ENCODE results near the gene HIBCH.
"Not testable (repeated sequence)": the region's sequence is repeated elsewhere in the genome, so short reads cannot be mapped to it uniquely, and the experiment has no call there.

The HIBCH gene

GRCh38 chr2:190304404-190304803 lies 15.2 kb downstream of the HIBCH start:
- peak in 1 of 2 donors; percentile 68 for ATAC-seq

DNA sequence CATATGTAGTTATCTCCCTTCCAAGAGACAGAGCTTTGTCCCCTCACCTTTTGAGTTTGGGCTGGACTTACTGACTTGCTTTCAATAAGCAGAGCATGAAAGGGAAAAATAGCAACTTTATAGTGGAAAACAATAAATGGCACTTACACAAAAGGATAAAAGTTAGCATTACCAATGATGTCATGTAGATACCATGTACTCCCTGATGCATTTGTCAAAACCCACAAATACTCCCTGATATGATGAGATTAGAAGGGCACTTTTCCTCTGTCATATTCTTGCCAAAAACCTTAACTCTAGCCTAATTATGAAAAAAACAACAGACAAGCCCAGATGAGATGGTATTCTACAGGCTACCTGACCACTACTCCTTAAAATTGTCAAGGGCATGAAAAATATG lies 16.0 kb downstream of the HIBCH start:
- ATAC-seq = no peak

GRCh38 chr2:190302052-190302451 lies 17.6 kb downstream of the HIBCH start:
- ATAC-seq = no peak

DNA sequence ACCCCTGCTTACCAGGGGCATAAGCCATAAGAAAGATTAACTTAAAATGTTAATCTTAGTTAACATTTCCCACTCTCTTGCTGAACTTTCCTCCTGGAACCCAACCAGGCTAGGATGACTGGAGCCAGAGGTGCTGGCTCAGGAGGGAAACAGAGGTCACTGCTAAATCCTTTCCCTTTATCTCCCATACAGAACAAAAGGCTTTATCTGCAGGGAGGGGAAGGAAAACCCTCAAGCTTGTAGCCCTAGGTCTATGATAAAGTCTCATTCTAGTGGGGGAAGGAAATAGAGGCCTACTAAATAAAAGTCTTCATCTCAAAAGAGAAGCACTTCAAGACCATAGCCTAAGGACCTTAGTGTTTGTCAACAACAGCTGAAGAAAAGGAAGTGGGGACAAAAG lies 18.6 kb downstream of the HIBCH start:
- no peak for ATAC-seq

GRCh38 chr2:190297880-190298279 lies 21.7 kb downstream of the HIBCH start:
- ATAC-seq = not testable (repeated sequence)

- no peak for ATAC-seq
Measured at GRCh38 chr2:190283783-190284182, 35.8 kb downstream of the HIBCH start.

- ATAC-seq = no peak
Measured at GRCh38 chr2:190280565-190281350, 38.9 kb downstream of the HIBCH start.

GRCh38 chr2:190279256-190280134 lies 40.1 kb downstream of the HIBCH start:
- ATAC-seq = not testable (repeated sequence)

- ATAC-seq = peak in 1 of 2 donors; percentile 32
Measured at GRCh38 chr2:190277234-190278112, 42.2 kb downstream of the HIBCH start.

GRCh38 chr2:190272457-190272842 lies 47.2 kb downstream of the HIBCH start:
- ATAC-seq = no peak

- ATAC-seq = no peak
Measured at GRCh38 chr2:190271783-190272456, 47.7 kb downstream of the HIBCH start.

GRCh38 chr2:190270298-190270697 lies 49.3 kb downstream of the HIBCH start:
- ATAC-seq = no peak

DNA sequence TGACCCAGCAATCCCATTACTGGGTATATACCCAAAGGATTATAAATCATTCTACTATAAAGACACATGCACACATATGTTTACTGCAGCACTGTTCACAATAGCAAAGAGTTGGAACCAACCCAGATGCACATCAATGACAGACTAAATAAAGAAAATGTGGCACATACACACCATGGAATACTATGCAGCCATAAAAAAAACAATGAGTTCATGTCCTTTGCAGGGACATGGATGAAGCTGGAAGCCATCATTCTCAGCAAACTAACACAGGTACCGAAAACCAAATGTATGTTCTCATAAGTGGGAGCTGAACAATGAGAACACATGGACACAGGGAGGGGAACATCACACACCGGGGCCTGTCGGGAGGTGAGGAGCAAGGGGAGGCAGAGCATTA lies 49.9 kb downstream of the HIBCH start:
- ATAC-seq = not testable (repeated sequence)

DNA sequence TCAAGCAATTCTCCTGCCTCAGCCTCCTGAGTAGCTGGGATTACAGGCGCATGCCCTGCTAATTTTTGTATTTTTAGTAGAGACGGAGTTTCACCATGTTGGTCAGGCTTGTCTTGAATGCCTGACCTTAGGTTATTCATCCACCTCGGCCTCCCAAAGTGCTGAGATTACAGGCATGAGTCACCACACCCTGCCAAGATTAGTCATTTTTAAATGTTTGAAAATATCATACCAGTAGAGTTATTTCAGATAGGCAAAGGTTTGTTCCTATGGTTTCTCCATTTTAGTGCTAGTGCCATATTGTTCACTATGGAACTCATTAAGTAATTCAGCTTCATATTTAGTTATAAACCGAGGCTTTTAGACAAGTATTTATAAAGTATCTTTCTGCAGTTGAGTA lies 52.3 kb downstream of the HIBCH start:
- peak in 1 of 2 donors; percentile 27 for ATAC-seq

GRCh38 chr2:190266314-190266713 lies 53.3 kb downstream of the HIBCH start:
- ATAC-seq = no peak

GRCh38 chr2:190261851-190262250 lies 57.8 kb downstream of the HIBCH start:
- ATAC-seq = no peak

GRCh38 chr2:190256087-190256486 lies 63.5 kb downstream of the HIBCH start:
- no peak for ATAC-seq

- ATAC-seq = peak; percentile 65 to 76
Measured at GRCh38 chr2:190255676-190256075, 64.0 kb downstream of the HIBCH start.

DNA sequence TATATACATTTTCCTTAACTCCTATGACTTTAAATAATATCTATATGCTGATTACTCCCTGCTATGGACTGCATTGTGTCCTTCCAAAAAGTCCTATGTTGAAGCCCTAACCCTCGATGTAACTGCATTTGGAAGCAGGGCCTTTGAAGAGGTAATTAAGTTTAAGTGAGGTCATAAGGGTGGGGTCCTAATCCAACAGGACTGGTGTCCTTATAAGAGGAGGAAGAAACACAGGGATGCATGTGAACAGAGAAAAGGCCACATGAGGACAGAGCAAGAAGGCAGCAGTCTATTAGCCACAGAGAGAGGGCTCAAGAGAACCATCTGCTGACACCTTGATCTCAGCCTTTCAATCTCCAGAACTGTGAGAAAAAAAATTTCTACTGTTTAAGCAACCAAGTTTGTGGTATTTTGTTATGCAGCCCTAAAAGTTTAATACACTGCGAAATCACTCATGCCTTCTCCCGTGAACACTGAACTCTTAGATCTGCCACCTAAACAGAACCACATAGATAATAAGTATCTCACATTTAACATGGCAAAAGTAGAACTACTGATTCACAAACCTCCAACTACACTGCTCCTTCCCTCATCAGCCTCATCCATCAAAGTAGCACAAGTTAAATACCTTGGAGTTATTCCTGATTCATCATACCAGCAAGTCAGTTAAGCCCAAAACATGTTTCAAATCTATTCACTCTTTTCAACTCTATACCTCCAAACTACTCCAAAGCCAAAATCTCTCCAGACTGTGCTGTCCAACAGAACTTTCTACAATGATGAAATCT lies 65.4 kb downstream of the HIBCH start:
- ATAC-seq = no peak

DNA sequence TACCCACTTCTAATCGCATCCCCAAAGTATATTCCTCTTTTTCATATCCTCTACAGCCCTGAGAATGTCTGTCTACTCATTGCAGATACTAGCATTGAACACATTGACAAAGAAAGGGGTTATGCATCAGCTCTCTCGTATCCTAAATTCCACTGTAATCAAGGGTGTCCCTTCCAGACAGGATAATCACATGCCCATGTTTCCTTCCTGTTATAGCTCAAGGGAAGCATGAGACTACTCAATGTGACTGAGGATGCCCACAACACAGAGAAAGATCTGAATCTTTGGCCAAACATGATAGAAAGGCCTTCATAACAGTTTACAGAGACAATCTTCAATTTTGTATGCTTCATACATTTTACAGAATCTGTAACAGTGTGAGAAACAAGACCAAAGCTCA lies 69.2 kb downstream of the HIBCH start:
- no peak for ATAC-seq

DNA sequence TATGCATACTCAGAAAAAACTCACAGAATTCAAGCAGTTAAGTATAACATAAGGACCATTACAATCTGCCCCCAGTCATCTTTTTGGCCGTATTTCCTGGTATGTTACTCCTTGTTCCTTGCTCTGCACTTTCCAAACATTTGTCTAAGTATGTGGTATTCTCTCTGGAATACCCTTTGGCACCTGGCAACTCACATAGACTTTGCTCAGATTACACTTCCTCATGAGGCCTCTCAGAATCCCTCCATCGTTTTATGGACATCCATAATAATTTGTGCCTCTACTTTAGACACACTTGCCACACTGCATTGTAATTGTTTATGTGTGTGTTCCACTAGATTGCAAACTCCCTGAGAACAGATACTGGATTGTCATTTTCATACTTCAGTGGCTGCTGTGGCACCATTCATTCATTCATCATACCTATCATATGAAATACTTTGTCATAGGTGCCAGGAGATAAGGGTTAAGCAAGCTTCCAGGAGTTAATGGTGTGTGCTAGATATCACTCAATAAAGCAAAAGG lies 84.0 kb downstream of the HIBCH start:
- no peak for ATAC-seq
